Trophoblast cell (in vitro differentiated cells and primary cell): ENCODE measurements around the gene ZMAT2.

ENCODE experiments used
- DNase-seq, 2 donors: peaks; one replicate each; pipeline ENCODE4 v3.0.0-alpha.2; 2016
- H2AFZ ChIP-seq: 2 replicates; pipeline ENCODE4 v1.6.1; 2013; ENCODE audit warnings: low read length, moderate library complexity, mild to moderate bottlenecking; ENCODE audit not compliant: insufficient read depth, poor library complexity
- H2AK5ac ChIP-seq: 2 replicates; pipeline ENCODE4 v1.6.1; 2013; ENCODE audit warnings: mild to moderate bottlenecking, low read length
- H2BK120ac ChIP-seq: 2 replicates; pipeline ENCODE4 v1.6.1; 2013; ENCODE audit warnings: low read length, mild to moderate bottlenecking, moderate library complexity; ENCODE audit not compliant: insufficient read depth, poor library complexity
- H2BK12ac ChIP-seq: 2 replicates; pipeline ENCODE4 v1.6.1; 2013; ENCODE audit warnings: mild to moderate bottlenecking, low read length, moderate library complexity
- H2BK5ac ChIP-seq: 2 replicates; pipeline ENCODE4 v1.6.1; 2013; ENCODE audit warnings: low read length, low read depth, moderate library complexity, mild to moderate bottlenecking; ENCODE audit not compliant: poor library complexity
- H3K14ac ChIP-seq: 2 replicates; pipeline ENCODE4 v1.6.1; 2013; ENCODE audit warnings: mild to moderate bottlenecking, low read length
- H3K18ac ChIP-seq: 2 replicates; pipeline ENCODE4 v1.6.1; 2013; ENCODE audit warnings: mild to moderate bottlenecking, low read length
- H3K23ac ChIP-seq: 2 replicates; pipeline ENCODE4 v1.6.1; 2013; ENCODE audit warnings: low read length
- H3K27ac ChIP-seq: 2 replicates; pipeline ENCODE4 v1.5.1; 2013; ENCODE audit warnings: low read depth, mild to moderate bottlenecking, inconsistent platforms, low read length, moderate library complexity
- H3K27me3 ChIP-seq: 2 replicates; pipeline ENCODE4 v1.6.1; 2013; ENCODE audit warnings: inconsistent platforms, mild to moderate bottlenecking, low read length, moderate library complexity; ENCODE audit not compliant: insufficient read depth
- H3K36me3 ChIP-seq, 2 experiments: 1 replicate in 1 of 2; 2 replicates in 1 of 2; pipeline ENCODE4 v1.6.1; 2013; ENCODE audit warnings: low read length in 2 of 2, mild to moderate bottlenecking in 2 of 2, moderate library complexity in 1 of 2; ENCODE audit not compliant: insufficient read depth in 2 of 2, control insufficient read depth in 1 of 2
- H3K4ac ChIP-seq: 2 replicates; pipeline ENCODE4 v1.6.1; 2013; ENCODE audit warnings: low read depth, mild to moderate bottlenecking, low read length, moderate library complexity
- H3K4me1 ChIP-seq, 2 experiments: 1 replicate in 1 of 2; 2 replicates in 1 of 2; pipeline ENCODE4 v1.6.1; 2013; ENCODE audit warnings: low read length in 2 of 2, mild to moderate bottlenecking in 2 of 2, moderate library complexity in 1 of 2; ENCODE audit not compliant: insufficient read depth in 2 of 2, control insufficient read depth in 1 of 2
- H3K4me2 ChIP-seq: 2 replicates; pipeline ENCODE4 v1.6.1; 2013; ENCODE audit warnings: inconsistent platforms, mild to moderate bottlenecking, low read length, moderate library complexity
- H3K4me3 ChIP-seq: 2 replicates; pipeline ENCODE4 v1.5.1; 2013; ENCODE audit warnings: mild to moderate bottlenecking, low read depth, low read length, inconsistent platforms
- H3K79me1 ChIP-seq: one replicate; pipeline ENCODE4 v1.6.1; 2013; ENCODE audit warnings: low read length
- H3K79me2 ChIP-seq: 2 replicates; pipeline ENCODE4 v1.6.1; 2013; ENCODE audit warnings: low read length, mild to moderate bottlenecking; ENCODE audit not compliant: control insufficient read depth, insufficient read depth, poor library complexity
- H3K9ac ChIP-seq: 2 replicates; pipeline ENCODE4 v1.6.1; 2013; ENCODE audit warnings: mild to moderate bottlenecking, low read length
- H3K9me3 ChIP-seq: 2 replicates; pipeline ENCODE4 v1.6.1; 2013; ENCODE audit warnings: low read depth, mild to moderate bottlenecking, control low read depth, inconsistent platforms, low read length; ENCODE audit not compliant: insufficient read depth
- H4K12ac ChIP-seq: 2 replicates; pipeline ENCODE4 v1.6.1; 2013; ENCODE audit warnings: low read depth, mild to moderate bottlenecking, low read length, moderate library complexity
- H4K8ac ChIP-seq: 2 replicates; pipeline ENCODE4 v1.6.1; 2013; ENCODE audit warnings: low read depth, mild to moderate bottlenecking, low read length, moderate library complexity
- H4K91ac ChIP-seq: one replicate; pipeline ENCODE4 v1.6.1; 2013; ENCODE audit warnings: low read depth, mild to moderate bottlenecking, low read length, moderate library complexity
- WGBS: extraction: QIAGEN DNeasy Blood & Tissue Kit; methylation state at CpG from one replicate; pipeline ENCODE4 v1.1.7; 2013; ENCODE audit warnings: missing lambda C conversion rate; ENCODE audit not compliant: insufficient read length, insufficient coverage; ENCODE audit errors: extremely low coverage; 5-methylcytosine and 5-hydroxymethylcytosine counted together

The ZMAT2 gene

GRCh38 chr5:140734354-140734753 is 34.1 kb downstream of the ZMAT2 start:
- no CpG with 5 or more reads among the region's 7 CpGs for WGBS
- Histone ChIP-seq H3K18ac (no peak overlapping the region), H3K4me1 (no peaks in the 10 kb centered on the region), H3K23ac (no peak overlapping the region), H4K91ac (no peak overlapping the region), H3K9ac (no peak overlapping the region), H3K4me2 (no peak overlapping the region), H4K12ac (no peak overlapping the region), H4K8ac (no peak overlapping the region), H3K14ac (no peak overlapping the region), H2AK5ac (no peak overlapping the region), H3K79me2 (no peaks in the 10 kb centered on the region), H3K36me3 (no peaks in the 10 kb centered on the region), H3K4me3 (no peak overlapping the region), H2BK5ac (no peak overlapping the region), H2AFZ (no peak overlapping the region), H3K27me3 (no peaks in the 10 kb centered on the region), H2BK12ac (no peak overlapping the region), H3K79me1 (no peaks in the 10 kb centered on the region), H3K4ac (no peak overlapping the region), H3K27ac (no peak overlapping the region), H2BK120ac (no peak overlapping the region), H3K9me3 (no peaks in the 10 kb centered on the region)
- peak in 1 of 2 donors; percentile 47 for DNase-seq

GRCh38 chr5:140737486-140737885 is 37.2 kb downstream of the ZMAT2 start:
- H4K12ac ChIP-seq, result no peak overlapping the region
- H3K4me3 ChIP-seq, result no peak overlapping the region
- H4K91ac ChIP-seq, result no peak overlapping the region
- no peak overlapping the region for H3K23ac ChIP-seq
- H2BK5ac ChIP-seq, result no peak overlapping the region
- no peaks in the 10 kb centered on the region for H3K4me1 ChIP-seq
- no peak overlapping the region for H3K14ac ChIP-seq
- no CpG with 5 or more reads among the region's 1 CpG for WGBS
- no peaks in the 10 kb centered on the region for H3K36me3 ChIP-seq
- H2AFZ ChIP-seq, result no peak overlapping the region
- H3K27ac ChIP-seq, result no peak overlapping the region
- no peak overlapping the region for H2AK5ac ChIP-seq
- DNase-seq, result no peak
- no peaks in the 10 kb centered on the region for H3K79me1 ChIP-seq
- no peak overlapping the region for H4K8ac ChIP-seq
- H3K4me2 ChIP-seq, result no peak overlapping the region
- no peak overlapping the region for H2BK12ac ChIP-seq
- H3K27me3 ChIP-seq, result no peaks in the 10 kb centered on the region
- H3K18ac ChIP-seq, result no peak overlapping the region
- H3K9ac ChIP-seq, result no peak overlapping the region
- H2BK120ac ChIP-seq, result no peak overlapping the region
- no peaks in the 10 kb centered on the region for H3K79me2 ChIP-seq
- H3K9me3 ChIP-seq, result peaks cover 2% of the 10 kb centered on the region
- no peak overlapping the region for H3K4ac ChIP-seq

- Histone ChIP-seq H2BK5ac (no peak overlapping the region), H3K36me3 (no peaks in the 10 kb centered on the region), H3K79me1 (no peaks in the 10 kb centered on the region), H3K4me1 (no peaks in the 10 kb centered on the region), H4K91ac (no peak overlapping the region), H2BK12ac (no peak overlapping the region), H2AFZ (no peak overlapping the region), H3K79me2 (no peaks in the 10 kb centered on the region), H3K14ac (no peak overlapping the region), H2BK120ac (no peak overlapping the region), H3K23ac (no peak overlapping the region), H3K4ac (no peak overlapping the region), H2AK5ac (no peak overlapping the region), H3K27ac (no peak overlapping the region), H3K9me3 (peaks cover 4% of the 10 kb centered on the region), H3K4me2 (no peak overlapping the region), H3K9ac (no peak overlapping the region), H3K4me3 (no peak overlapping the region), H3K18ac (no peak overlapping the region), H3K27me3 (no peaks in the 10 kb centered on the region), H4K8ac (no peak overlapping the region), H4K12ac (no peak overlapping the region)
- DNase-seq, result no peak
- no CpG with 5 or more reads among the region's 1 CpG for WGBS
These were observed 41.7 kb downstream of the ZMAT2 start for GRCh38 chr5:140741967-140742366.

GRCh38 chr5:140753561-140753960 is 53.3 kb downstream of the ZMAT2 start:
- Histone ChIP-seq H3K79me2 (no peaks in the 10 kb centered on the region), H3K79me1 (no peaks in the 10 kb centered on the region), H3K27ac (no peak overlapping the region), H3K14ac (no peak overlapping the region), H3K23ac (no peak overlapping the region), H3K27me3 (no peaks in the 10 kb centered on the region), H3K4me3 (no peak overlapping the region), H4K91ac (no peak overlapping the region), H4K12ac (no peak overlapping the region), H3K18ac (no peak overlapping the region), H2AFZ (no peak overlapping the region), H2BK12ac (no peak overlapping the region), H3K4me1 (no peaks in the 10 kb centered on the region), H3K36me3 (no peaks in the 10 kb centered on the region), H4K8ac (no peak overlapping the region), H2BK120ac (no peak overlapping the region), H3K9me3 (peaks cover 14% of the 10 kb centered on the region), H3K4me2 (no peak overlapping the region), H3K9ac (no peak overlapping the region), H2BK5ac (no peak overlapping the region), H3K4ac (no peak overlapping the region), H2AK5ac (no peak overlapping the region)
- WGBS, result no CpG with 5 or more reads among the region's 5 CpGs
- no peak for DNase-seq
